NCI-H1930 (cell line): ENCODE data around the gene SMOC2.
"Not testable (repeated sequence)": the region's sequence is repeated elsewhere in the genome, so short reads cannot be mapped to it uniquely, and the experiment has no call there.

Experiments used
- DNase-seq, 2 experiments: peaks; one replicate each; lab custom pipeline; 2025; lab: John Stamatoyannopoulos, UW

Gene SMOC2

GRCh38 chr6:168655462-168656152 is 214.6 kb downstream of the SMOC2 start:
- no peak for DNase-seq

DNA sequence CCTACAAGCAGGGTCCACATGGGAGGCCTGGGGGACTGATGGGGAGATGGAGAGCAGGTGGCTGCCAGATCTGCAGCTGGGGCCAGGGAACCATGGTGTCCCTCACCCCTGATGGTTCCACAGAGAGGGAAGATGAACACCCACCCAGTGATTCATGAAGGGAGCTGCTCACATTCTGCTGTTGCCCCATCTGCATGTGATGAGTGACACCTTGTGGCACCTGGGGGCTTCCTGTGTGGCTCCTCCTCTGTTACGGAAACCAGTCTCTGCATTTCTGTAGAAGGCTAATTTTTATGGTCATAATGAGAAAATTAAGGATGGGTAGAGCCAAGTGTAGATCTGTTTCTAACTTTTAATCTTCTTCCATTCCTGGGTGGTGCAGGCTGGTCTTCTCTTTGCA is 217.1 kb downstream of the SMOC2 start:
- no peak for DNase-seq

DNA sequence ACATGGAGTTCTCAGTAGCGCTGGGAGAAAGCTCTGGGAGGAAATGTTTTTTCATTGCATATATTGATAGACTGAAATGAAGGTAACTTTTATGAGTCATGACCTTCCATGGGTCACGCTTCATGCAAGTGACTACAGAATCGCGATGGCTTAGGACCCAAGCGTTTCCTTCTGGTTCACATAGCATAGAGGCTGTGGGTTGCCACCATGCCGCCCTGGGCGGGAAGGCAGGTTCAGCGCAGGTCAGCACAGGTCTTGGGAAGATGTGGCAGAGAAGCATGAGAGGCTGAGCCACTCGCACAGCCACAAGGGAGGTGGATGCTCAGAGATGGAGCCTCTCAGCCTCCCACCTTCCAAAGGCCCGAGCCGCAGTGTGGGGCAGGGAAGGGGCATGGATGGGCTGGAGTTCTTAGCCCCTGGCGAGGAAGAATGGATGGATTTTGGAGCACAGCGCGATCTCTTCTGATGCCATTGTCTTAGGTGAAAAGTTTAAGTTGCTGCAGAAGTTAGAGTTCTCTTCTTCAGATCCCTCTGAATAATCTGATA is 219.5 kb downstream of the SMOC2 start:
- DNase-seq: no peak

DNA sequence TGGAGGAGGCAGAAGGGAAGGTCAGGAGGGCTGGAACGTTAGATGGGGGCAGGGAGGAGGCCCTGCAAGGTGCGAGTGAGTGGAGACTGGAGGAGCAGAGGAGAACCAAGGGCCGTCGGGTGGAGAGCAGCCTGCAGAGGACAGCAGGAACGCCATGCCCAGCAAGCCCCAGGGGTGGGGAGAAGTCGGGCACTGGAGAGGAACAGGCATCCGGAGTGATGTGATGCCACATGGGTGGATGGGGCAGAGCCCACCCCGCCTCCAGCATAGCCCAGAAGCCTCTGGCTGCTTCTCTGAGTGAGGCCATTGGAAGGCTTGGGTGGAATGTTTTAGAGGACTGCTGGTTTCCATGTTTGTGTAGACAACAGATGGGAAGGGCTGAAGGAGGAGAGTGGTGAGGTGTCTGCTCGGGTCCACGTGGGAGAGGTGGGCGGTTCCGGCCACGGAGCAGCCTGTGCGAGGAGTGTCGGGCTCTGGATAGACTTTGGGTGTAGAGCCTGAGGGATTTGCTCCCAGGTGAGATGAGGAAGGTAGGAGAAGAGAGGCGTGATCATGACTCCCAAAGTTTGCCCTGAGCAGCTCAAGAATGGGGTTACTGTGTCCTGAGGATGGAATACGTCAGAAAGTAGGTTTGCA is 221.4 kb downstream of the SMOC2 start:
- DNase-seq: no peak

- no peak for DNase-seq
These were observed 222.1 kb downstream of the SMOC2 start for GRCh38 chr6:168663041-168663440.

DNA sequence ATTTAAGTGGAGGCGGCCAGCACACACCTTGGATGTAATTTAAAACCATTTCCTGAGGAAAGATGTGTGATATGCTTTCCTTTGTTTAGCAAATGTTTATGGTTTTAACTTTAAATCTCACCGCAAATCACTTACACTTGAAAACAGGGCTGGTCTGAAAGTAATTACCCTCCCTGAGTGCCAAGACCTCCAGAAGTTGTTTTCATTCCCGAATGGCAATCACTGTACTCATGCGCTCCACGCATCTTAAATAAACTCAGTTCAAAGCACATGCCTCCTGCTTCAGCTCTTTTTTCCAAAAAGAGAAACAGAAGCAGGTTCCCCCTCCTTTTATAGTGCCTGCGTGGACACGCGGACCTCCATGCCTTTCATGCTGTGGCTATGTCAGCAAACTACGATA is 224.0 kb downstream of the SMOC2 start:
- DNase-seq: no peak

DNA sequence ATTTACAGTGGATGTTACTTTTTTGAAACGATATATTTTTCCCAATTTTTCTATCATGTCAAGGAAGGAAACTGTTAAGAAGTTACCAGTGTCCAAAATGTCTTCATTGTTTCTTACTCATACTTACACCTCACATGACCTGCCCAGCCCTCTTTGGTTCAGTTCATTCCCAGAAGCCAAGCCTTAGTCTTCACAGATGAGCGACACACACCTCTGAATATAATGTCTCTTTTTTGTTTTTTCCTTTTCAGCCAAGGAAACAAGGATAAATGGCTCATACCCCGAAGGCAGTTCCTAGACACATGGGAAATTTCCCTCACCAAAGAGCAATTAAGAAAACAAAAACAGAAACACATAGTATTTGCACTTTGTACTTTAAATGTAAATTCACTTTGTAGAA is 225.2 kb downstream of the SMOC2 start:
- no peak for DNase-seq

DNA sequence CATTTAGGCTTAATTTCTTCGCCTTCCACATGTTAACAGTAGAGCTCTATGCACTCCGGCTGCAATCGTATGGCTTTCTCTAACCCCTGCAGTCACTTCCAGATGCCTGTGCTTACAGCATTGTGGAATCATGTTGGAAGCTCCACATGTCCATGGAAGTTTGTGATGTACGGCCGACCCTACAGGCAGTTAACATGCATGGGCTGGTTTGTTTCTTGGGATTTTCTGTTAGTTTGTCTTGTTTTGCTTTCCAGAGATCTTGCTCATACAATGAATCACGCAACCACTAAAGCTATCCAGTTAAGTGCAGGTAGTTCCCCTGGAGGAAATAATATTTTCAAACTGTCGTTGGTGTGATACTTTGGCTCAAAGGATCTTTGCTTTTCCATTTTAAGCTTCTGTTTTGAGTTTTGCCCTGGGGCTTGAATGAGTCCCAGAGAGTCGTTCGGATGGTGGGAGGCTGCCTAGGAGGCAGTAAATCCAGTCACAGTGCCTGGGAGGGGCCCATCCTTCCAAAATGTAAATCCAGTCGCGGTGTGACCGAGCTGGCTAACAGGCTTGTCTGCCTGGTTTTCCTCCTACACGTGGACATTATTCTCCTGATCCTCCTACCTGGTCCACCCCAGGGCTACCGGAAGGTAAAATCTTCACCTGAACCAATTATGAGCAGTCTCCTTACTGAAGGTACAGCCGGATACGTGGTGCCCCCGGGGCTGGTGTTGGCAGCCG is 225.9 kb downstream of the SMOC2 start:
- no peak for DNase-seq

GRCh38 chr6:168667428-168667805 is 226.4 kb downstream of the SMOC2 start:
- DNase-seq: no peak

GRCh38 chr6:168670401-168670985 is 229.5 kb downstream of the SMOC2 start:
- DNase-seq: no peak

DNA sequence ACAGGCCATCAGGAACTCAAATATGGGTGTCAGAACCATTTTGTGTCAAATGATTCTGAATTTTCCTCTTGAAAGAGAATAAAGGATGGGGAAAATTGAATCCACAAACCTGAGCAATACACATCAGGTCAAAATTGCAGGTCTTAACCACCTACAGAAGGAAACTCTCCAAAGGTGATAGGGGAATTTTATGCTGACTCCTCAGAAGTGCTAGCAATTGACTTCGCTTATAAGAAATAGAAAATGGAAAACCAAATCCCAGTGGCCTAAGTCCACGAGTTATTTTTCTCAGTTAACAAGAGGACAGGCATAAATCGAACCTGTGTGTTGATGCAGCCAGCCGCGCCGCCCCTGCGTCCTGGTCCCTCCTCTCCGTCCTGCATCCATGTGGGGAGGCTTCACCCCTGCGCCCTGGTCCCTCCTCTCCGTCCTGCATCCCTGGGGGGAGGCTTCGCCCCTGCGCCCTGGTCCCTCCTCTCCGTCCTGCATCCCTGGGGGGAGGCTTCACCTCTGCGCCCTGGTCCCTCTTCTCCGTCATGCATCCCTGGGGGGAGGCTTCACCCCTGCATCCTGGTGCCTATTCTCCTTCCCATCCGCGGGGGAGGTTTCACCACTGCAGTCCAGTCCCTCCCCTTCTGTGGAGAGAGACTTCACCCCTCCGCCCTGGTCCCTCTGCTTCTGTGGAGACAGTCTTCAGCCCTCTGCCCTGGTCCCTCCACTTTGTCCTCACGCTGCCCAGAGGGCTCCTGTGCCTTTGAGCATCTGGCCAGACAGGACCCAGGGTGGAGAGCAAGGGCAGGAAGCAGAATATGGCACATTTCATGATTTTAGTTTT is 230.3 kb downstream of the SMOC2 start:
- DNase-seq: no peak

DNA sequence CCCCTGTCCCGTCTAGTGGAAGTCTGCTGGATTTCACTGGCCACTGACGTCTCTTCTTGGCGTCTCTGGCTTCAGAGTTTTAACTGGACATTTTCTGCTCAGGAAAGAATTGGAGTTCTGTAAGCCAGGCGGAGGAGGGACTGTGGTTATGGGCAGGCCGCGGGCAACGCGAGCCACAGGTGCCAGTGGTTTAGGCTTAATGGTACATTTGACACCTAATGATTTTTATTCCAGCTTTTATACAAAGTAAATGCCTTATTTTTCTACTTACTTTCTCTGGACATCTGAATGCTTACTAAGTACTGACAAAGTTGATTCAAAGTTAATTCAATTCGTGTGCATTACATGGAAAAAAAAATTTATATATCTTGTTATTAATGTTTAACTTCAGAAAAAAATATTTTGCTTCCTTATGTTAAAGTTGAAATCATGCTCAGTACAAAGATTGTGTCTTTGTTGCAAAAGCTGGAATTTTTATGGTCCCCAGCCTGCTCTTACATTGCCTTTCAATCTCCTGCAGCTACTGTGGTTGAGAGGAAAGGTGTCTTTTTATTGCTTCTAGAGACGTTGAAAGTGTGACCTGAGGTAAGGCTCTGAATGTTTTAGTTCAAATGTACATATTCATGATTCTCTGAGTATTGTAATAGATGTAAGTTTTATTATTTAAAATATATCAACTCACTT is 231.0 kb downstream of the SMOC2 start:
- no peak for DNase-seq

DNA sequence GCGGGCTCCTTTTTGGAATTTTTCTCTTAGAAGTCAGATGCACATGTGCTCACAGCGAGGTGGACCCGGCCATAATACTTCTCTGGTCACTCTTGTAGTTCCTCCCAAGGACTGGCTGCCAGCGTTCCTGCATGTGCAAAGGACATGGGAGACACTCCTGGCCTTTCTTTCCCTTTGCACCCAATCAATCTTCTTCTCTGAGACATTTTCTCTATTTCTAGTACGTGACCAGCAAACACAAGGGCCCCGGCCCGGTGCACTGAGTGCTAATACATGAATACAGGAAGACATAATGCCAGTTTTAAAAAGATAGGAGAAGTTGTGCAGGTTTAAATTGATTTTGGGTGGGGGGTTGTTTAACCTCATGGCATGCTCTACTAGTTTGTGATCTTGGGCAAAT is 233.6 kb downstream of the SMOC2 start:
- DNase-seq: no peak

- DNase-seq: no peak
These were observed 234.4 kb downstream of the SMOC2 start for GRCh38 chr6:168675375-168675774.

GRCh38 chr6:168675933-168676551 is 235.1 kb downstream of the SMOC2 start:
- DNase-seq: no peak

DNA sequence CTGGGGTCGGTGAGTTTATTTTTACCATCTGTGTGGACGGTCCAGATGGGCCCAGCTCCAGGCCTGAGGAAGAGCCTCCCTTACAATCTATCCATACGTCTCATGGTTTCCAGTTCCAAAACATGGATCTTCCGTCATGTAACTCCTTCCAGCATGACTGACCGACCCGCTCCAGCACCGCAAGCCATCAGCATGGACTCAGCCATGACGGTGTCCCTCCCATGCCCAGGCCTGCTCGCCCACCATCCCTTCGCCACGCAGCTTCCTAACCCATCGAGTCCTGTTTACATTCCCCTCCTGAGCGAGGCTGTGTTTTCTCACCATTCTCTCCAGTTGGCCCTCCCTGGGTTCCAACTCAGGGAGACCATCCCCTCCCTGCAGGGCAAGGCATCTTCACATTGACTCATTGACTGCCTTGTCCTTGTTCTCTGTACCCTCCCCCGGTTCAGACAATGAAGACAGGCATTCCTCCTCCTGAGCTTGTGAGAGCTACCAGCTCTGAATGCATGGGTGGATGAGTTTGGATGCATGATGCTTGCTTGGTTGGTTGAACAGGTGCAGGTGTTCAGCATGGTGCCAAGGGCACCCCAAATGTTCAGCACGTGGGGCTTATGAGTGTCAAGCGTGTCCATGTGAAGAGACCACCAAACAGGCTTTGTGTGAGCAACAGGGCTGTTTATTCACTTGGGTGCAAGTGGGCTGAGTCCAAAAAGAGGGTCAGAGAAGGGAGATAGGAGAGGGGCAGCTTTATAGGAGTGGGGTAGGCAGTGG is 235.8 kb downstream of the SMOC2 start:
- DNase-seq: no peak

- DNase-seq: not testable (repeated sequence)
These were observed 236.4 kb downstream of the SMOC2 start for GRCh38 chr6:168677323-168677781.

GRCh38 chr6:168678077-168678476 is 237.1 kb downstream of the SMOC2 start:
- no peak for DNase-seq

DNA sequence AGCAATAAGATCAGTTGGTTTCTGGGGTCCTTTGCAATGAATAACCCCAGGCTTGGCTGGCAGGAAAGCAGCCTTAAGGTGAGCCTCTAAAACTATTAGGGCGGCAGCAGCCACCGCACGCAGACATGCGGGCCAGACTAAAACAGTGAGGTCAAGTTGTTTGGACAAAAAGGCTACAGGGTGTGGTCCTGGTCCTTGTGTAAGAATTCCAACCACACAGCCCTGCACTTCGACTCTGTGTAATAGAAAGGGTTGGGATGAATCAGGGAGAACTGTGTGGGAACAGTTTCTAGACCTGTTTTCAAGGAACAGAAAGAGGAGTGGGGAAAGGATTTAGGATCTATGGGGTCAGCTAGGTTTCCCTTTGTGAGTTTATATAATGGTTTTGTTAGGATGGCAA is 237.6 kb downstream of the SMOC2 start:
- no peak for DNase-seq

GRCh38 chr6:168681748-168682147 is 240.8 kb downstream of the SMOC2 start:
- no peak for DNase-seq
